KMS-11 (cell line): ENCODE data around the gene OR1J4.
A peak's percentile ranks its signal among the peaks of the same experiment; 100 is the strongest.

Experiments
- H2AFZ ChIP-seq: fragments of 200-600 bp; sonication (generic); 2 replicates; pipeline ENCODE4 v1.6.1; 2016; ENCODE audit warnings: antibody characterized with exemption, mixed run types, low read depth
- H3K27ac ChIP-seq: fragments of 200-600 bp; sonication (generic); 2 replicates; pipeline ENCODE4 v1.6.1; 2016; ENCODE audit warnings: mild to moderate bottlenecking, mixed run types
- H3K27me3 ChIP-seq: fragments of 200-600 bp; sonication (generic); 2 replicates; pipeline ENCODE4 v1.6.1; 2017; ENCODE audit warnings: mild to moderate bottlenecking, low read depth, mixed run types, moderate library complexity; ENCODE audit not compliant: insufficient read depth
- H3K36me3 ChIP-seq: fragments of 200-600 bp; sonication (generic); 2 replicates; pipeline ENCODE4 v1.6.1; 2017; ENCODE audit warnings: mild to moderate bottlenecking, mixed run types; ENCODE audit not compliant: insufficient read depth
- H3K4me1 ChIP-seq: fragments of 200-600 bp; sonication (generic); 2 replicates; pipeline ENCODE4 v1.6.1; 2016; ENCODE audit warnings: mild to moderate bottlenecking, low read depth, mixed run types; ENCODE audit not compliant: poor library complexity, severe bottlenecking
- H3K4me2 ChIP-seq: fragments of 200-600 bp; sonication (generic); 2 replicates; pipeline ENCODE4 v1.7.0; 2016; ENCODE audit warnings: mild to moderate bottlenecking, mixed run types
- H3K4me3 ChIP-seq: fragments of 200-600 bp; sonication (generic); IDR thresholded peaks from 2 replicates; pipeline ENCODE4 v1.6.1; 2017; ENCODE audit warnings: low read depth, low read length, mixed read lengths; ENCODE audit not compliant: insufficient read depth
- H3K79me2 ChIP-seq: fragments of 200-600 bp; sonication (generic); 2 replicates; pipeline ENCODE4 v1.6.1; 2016; ENCODE audit warnings: low read depth, mixed run types; ENCODE audit not compliant: insufficient read depth
- H3K9ac ChIP-seq: fragments of 200-600 bp; sonication (generic); 2 replicates; pipeline ENCODE4 v1.6.1; 2016; ENCODE audit warnings: mild to moderate bottlenecking, mixed run types
- H4K20me1 ChIP-seq: fragments of 200-600 bp; sonication (generic); 2 replicates; pipeline ENCODE4 v1.6.1; 2016; ENCODE audit warnings: mild to moderate bottlenecking, mixed run types; ENCODE audit not compliant: insufficient read depth
- CTCF ChIP-seq: fragments of 200-600 bp; sonication (generic); conservative IDR thresholded peaks from 2 replicates; pipeline ENCODE4 v1.6.1; 2017; ENCODE audit warnings: low read depth, mild to moderate bottlenecking, antibody characterized with exemption, low read length, moderate library complexity, mixed read lengths

Gene OR1J4

GRCh38 chr9:122479062-122479461, 39.9 kb upstream of the OR1J4 start:
- H4K20me1 ChIP-seq: no peaks in the 10 kb centered on the region
- no peak overlapping the region for H3K9ac ChIP-seq
- no peak overlapping the region for H3K4me2 ChIP-seq
- H3K4me1 ChIP-seq: no peaks in the 10 kb centered on the region
- H3K79me2 ChIP-seq: no peaks in the 10 kb centered on the region
- H3K27ac ChIP-seq: no peak overlapping the region
- no peaks in the 10 kb centered on the region for H3K36me3 ChIP-seq
- no peak for TF ChIP-seq CTCF
- H3K27me3 ChIP-seq: no peaks in the 10 kb centered on the region
- no peak overlapping the region for H2AFZ ChIP-seq
- no peak overlapping the region for H3K4me3 ChIP-seq

GRCh38 chr9:122498883-122499288, 20.1 kb upstream of the OR1J4 start:
- H3K79me2 ChIP-seq: no peaks in the 10 kb centered on the region
- H3K9ac ChIP-seq: no peak overlapping the region
- H3K27me3 ChIP-seq: no peaks in the 10 kb centered on the region
- H3K27ac ChIP-seq: no peak overlapping the region
- no peak overlapping the region for H2AFZ ChIP-seq
- H3K36me3 ChIP-seq: no peaks in the 10 kb centered on the region
- H3K4me3 ChIP-seq: no peak overlapping the region
- TF ChIP-seq CTCF: peak; percentile 89
- H3K4me1 ChIP-seq: no peaks in the 10 kb centered on the region
- no peak overlapping the region for H3K4me2 ChIP-seq
- no peaks in the 10 kb centered on the region for H4K20me1 ChIP-seq

- no peaks in the 10 kb centered on the region for H3K79me2 ChIP-seq
- H2AFZ ChIP-seq: no peak overlapping the region
- no peaks in the 10 kb centered on the region for H3K36me3 ChIP-seq
- no peak overlapping the region for H3K9ac ChIP-seq
- no peak overlapping the region for H3K4me2 ChIP-seq
- no peak for TF ChIP-seq CTCF
- no peaks in the 10 kb centered on the region for H4K20me1 ChIP-seq
- H3K4me3 ChIP-seq: no peak overlapping the region
- H3K27me3 ChIP-seq: no peaks in the 10 kb centered on the region
- H3K27ac ChIP-seq: no peak overlapping the region
- H3K4me1 ChIP-seq: no peaks in the 10 kb centered on the region
Measured at GRCh38 chr9:122506964-122507363, 12.0 kb upstream of the OR1J4 start.

GRCh38 chr9:122510502-122510901, 8.4 kb upstream of the OR1J4 start, which contains the start of gene OR1J2:
OR1J2 (plus strand) TSS chr9:122510802; CDS start chr9:122510802, 0 bp downstream.
- H3K4me1 ChIP-seq: no peaks in the 10 kb centered on the region
- H3K27me3 ChIP-seq: no peaks in the 10 kb centered on the region
- H3K27ac ChIP-seq: no peak within 1 kb of the TSS
- H3K4me2 ChIP-seq: no peak within 1 kb of the TSS
- H4K20me1 ChIP-seq: no peaks in the 10 kb centered on the region
- H3K4me3 ChIP-seq: no peak within 1 kb of the TSS
- no peak within 1 kb of the TSS for H3K9ac ChIP-seq
- no peak for TF ChIP-seq CTCF
- H2AFZ ChIP-seq: no peak within 1 kb of the TSS
- no peaks in the 10 kb centered on the region for H3K79me2 ChIP-seq
- H3K36me3 ChIP-seq: no peaks in the 10 kb centered on the region

GRCh38 chr9:122518226-122518625, 715 bp upstream of the OR1J4 start:
- no peaks in the 10 kb centered on the region for H3K36me3 ChIP-seq
- no peak for TF ChIP-seq CTCF
- H3K9ac ChIP-seq: no peak overlapping the region
- H3K4me1 ChIP-seq: no peaks in the 10 kb centered on the region
- H4K20me1 ChIP-seq: no peaks in the 10 kb centered on the region
- H3K4me3 ChIP-seq: no peak overlapping the region
- no peak overlapping the region for H3K4me2 ChIP-seq
- H2AFZ ChIP-seq: no peak overlapping the region
- no peaks in the 10 kb centered on the region for H3K79me2 ChIP-seq
- no peak overlapping the region for H3K27ac ChIP-seq
- no peaks in the 10 kb centered on the region for H3K27me3 ChIP-seq
